GM13976 (cell line): ENCODE measurements around the gene MAPRE3.

Experiments
- DNase-seq: peaks from one replicate; pipeline ENCODE4 v3.0.0; 2012; ENCODE audit warnings: low spot score
- in situ Hi-C: fragments of 300-500 bp; cut with MboI; formaldehyde crosslinking; loops from one replicate; pipeline ENCODE4 v1.12.0; 2022; ENCODE audit warnings: low sequenced_read_pairs, mixed read lengths, inconsistent platforms; ENCODE audit not compliant: unreplicated experiment
- TF ChIP-seq, protein P1 (sequence below): IDR thresholded peaks from 2 replicates; pipeline ENCODE4 v1.5.1; 2012; ENCODE audit warnings: borderline replicate concordance, mild to moderate bottlenecking; ENCODE audit not compliant: insufficient read depth; ENCODE audit errors: extremely low read depth, missing control alignments, control extremely low read depth

MAPRE3 gene

GRCh38 chr2:27049422-27050280 is 79.2 kb downstream of the MAPRE3 start:
- TF ChIP-seq, protein P1, sequence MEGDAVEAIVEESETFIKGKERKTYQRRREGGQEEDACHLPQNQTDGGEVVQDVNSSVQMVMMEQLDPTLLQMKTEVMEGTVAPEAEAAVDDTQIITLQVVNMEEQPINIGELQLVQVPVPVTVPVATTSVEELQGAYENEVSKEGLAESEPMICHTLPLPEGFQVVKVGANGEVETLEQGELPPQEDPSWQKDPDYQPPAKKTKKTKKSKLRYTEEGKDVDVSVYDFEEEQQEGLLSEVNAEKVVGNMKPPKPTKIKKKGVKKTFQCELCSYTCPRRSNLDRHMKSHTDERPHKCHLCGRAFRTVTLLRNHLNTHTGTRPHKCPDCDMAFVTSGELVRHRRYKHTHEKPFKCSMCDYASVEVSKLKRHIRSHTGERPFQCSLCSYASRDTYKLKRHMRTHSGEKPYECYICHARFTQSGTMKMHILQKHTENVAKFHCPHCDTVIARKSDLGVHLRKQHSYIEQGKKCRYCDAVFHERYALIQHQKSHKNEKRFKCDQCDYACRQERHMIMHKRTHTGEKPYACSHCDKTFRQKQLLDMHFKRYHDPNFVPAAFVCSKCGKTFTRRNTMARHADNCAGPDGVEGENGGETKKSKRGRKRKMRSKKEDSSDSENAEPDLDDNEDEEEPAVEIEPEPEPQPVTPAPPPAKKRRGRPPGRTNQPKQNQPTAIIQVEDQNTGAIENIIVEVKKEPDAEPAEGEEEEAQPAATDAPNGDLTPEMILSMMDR, result no peak
- DNase-seq, result peak; percentile 88
- in situ Hi-C loops, result no loop called here

- DNase-seq, result peak; percentile 87
- in situ Hi-C loops, result no loop called here
- TF ChIP-seq, protein P1, result no peak
These were observed 80.0 kb downstream of the MAPRE3 start for GRCh38 chr2:27050281-27050995.

DNA sequence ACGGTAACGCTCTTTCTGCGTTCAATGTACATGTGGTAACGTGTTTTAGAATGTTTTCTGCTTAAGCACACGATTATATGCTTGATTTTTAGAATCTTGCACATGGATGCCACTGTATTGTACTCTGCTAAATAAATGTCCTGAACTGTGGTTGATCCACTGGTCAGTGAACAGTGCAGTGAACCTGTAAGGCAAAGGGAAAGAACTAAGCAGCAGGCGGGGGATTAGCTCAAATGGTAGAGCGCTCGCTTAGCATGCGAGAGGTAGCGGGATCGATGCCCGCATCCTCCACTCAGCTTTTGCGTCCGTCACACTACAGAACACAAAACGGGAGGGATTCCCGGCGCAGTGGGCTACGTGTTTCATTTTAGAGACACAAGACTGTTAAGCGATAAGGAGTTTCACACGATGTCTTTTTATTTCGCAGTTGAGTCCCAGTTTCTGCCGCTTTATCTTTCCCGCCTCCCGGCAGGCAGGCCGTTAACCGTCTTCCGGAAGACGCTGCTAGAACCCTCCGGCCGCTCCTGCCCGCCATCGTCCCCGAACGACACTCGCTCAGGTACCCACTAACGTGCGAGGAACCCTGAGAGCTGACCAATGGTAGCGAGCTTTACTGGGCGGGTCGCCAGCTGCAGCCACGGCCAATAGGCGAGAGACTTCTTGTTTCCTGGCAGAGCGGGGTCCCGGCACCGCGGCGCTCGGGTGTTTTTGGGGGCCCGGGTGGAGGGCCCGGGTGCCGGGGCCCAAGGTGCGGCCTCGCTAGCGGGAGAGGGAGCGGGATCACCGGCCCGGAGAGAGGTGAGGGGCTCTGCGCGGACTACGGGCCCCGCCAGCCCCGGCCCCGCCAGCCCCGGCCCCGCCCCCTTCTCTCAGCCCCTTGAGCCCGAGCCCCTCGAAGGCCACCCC is 80.8 kb downstream of the MAPRE3 start, which contains the start of gene AGBL5:
TSS of gene AGBL5 (plus strand) at position 673 of the 906 bp plus-strand sequence. CDS start 1,291 bp downstream, outside the sequence.
- TF ChIP-seq, protein P1, result no peak
- in situ Hi-C loops, result no loop called here

DNA sequence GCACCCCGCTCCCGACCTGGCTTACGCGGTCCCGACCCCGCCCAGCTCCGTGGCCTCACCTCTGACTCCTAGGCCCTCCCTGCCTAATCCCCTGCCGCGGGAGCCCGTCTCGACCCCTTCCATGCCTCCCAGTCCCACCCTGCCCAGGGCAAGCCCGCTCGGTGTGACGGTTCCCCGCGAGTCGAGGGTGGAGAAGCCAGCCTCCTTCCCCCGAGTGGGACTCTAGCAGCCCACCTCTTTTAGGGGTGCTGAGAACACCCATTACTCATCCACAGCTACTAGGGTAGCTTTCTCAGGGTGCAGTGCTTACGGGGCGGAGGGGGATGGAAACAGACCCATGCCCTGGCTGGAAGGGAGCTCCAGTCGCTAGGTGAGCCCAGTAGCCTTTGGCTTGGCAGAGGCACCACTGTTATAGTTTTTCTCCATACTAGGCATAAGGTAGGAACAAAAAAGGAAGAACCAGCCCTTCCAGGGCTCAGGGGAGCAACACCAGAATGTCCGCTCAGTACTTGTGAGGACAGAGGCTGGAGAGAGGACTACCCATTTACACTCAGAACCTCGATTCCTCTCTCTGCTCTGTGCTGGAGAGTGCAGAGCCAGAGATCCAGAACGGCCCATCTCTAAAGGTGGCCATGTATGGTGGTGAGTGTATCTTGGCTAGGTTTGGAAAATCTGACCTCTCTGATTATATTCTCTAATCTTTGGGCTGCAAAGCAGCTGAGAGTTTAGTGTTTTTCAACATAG is 81.6 kb downstream of the MAPRE3 start:
- DNase-seq, result peak; percentile 41
- in situ Hi-C loops, result no loop called here
- TF ChIP-seq, protein P1, result no peak

More for the DNA sequence above, 80.8 kb downstream of the MAPRE3 start, which contains the start of gene AGBL5:
- peak; percentile 99 for DNase-seq

DNA sequence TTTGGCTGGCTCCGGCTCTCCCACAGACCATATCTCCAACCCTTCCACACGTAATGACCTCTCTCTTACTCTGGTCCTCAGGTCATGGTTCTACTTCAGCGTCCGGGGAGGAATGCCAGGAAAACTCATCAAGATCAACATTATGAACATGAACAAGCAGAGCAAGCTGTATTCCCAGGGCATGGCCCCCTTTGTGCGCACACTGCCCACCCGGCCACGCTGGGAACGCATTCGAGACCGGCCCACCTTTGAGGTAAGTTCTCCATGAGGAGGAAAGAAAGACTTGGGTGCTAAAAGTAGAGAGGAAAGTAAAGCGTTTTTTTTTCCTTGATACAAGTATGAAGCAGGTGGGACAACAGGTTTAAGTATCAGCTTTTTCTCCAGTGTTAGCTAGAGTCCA is 82.9 kb downstream of the MAPRE3 start:
- DNase-seq, result no peak
- in situ Hi-C loops, result no loop called here
- TF ChIP-seq, protein P1, result no peak
